Measurements from ENCODE around the gene IL27RA. TPM values are rescaled to one million over a fixed set of nuclear protein-coding genes. Genes with fewer than 3 reads are reported as not detected.
A peak's percentile ranks its signal among the peaks of the same experiment; 100 is the strongest.

The IL27RA gene
- total RNA-seq, 4 donors from 2014 or later = 3.0 to 5.5 (median 4.5) TPM

GRCh38 chr19:14078411-14078810 is 46.8 kb downstream of the IL27RA start:
- no peak for DNase-seq (ENCODE audit: extremely low spot score)
- intact Hi-C loops (cut with DNase I) = loop anchor here (10.0 kb wide), 1 partner anchor 294 kb away; no protein-coding TSS in a partner anchor

GRCh38 chr19:14080887-14081796 is 49.6 kb downstream of the IL27RA start:
- Histone ChIP-seq H3K36me3 (no peaks in the 10 kb centered on the region), H3K4me3 (peak overlapping the region; percentile 73 to 91 (median 85)), H3K27me3 (no peaks in the 10 kb centered on the region), H3K4me1 (peaks cover 22 to 33% (median 27%) of the 10 kb centered on the region in 4 donors), H3K27ac (replicated peaks in 1 of 4) (peak overlapping the region; percentile 88 to 97 (median 92)), H3K9me3 (no peaks in the 10 kb centered on the region)
- peak; percentile 93 to 95 for TF ChIP-seq POLR2AphosphoS5 (IDR thresholded peaks at IDR 0.05)
- peak; percentile 49 for TF ChIP-seq POLR2A (IDR thresholded peaks at IDR 0.05; ENCODE audit: low read depth)
- TF ChIP-seq CTCF (IDR thresholded peaks at IDR 0.05) = peak in 1 of 3 experiments; percentile 30
- no peak for TF ChIP-seq EP300 (IDR thresholded peaks at IDR 0.05)
- peak; percentile 100 for DNase-seq (ENCODE audit: extremely low spot score)
- WGBS = under 1% methylated on average over 46 of the region's 50 CpGs
- intact Hi-C loops (cut with DNase I) = no loop called here

More at GRCh38 chr19:14078411-14078810, 46.8 kb downstream of the IL27RA start:
- Histone ChIP-seq H3K27me3 (no peaks in the 10 kb centered on the region), H3K27ac (replicated peaks in 1 of 4) (no peak overlapping the region), H3K4me1 (peaks cover 30 to 56% (median 48%) of the 10 kb centered on the region in 4 donors), H3K4me3 (no peak overlapping the region), H3K36me3 (no peaks in the 10 kb centered on the region), H3K9me3 (no peaks in the 10 kb centered on the region)
- TF ChIP-seq EP300 (IDR thresholded peaks at IDR 0.05) (no peak), POLR2AphosphoS5 (IDR thresholded peaks at IDR 0.05) (no peak), CTCF (IDR thresholded peaks at IDR 0.05) (no peak), POLR2A (IDR thresholded peaks at IDR 0.05; ENCODE audit: low read depth) (no peak)
- WGBS = 71% methylated on average over 2 of the region's 2 CpGs

GRCh38 chr19:14081797-14082674 is 50.5 kb downstream of the IL27RA start:
- peaks cover 0 to 5% (median 2%) of the 10 kb centered on the region in 4 donors for H3K36me3 ChIP-seq
- TF ChIP-seq POLR2A (IDR thresholded peaks at IDR 0.05; ENCODE audit: low read depth) (no peak), CTCF (IDR thresholded peaks at IDR 0.05) (no peak), POLR2AphosphoS5 (IDR thresholded peaks at IDR 0.05) (no peak)
- DNase-seq (ENCODE audit: extremely low spot score) = no peak

GRCh38 chr19:14082675-14082960 is 51.1 kb downstream of the IL27RA start:
- Histone ChIP-seq H3K4me1 (peaks cover 21 to 38% (median 27%) of the 10 kb centered on the region in 4 donors), H3K4me3 (peak overlapping the region in 2 of 4 donors; percentile 88 to 91), H3K9me3 (no peaks in the 10 kb centered on the region), H3K27ac (replicated peaks in 1 of 4) (peak overlapping the region; percentile 88 to 97 (median 92)), H3K36me3 (peaks cover 0 to 10% (median 5%) of the 10 kb centered on the region in 4 donors), H3K27me3 (no peaks in the 10 kb centered on the region)
- TF ChIP-seq POLR2AphosphoS5 (IDR thresholded peaks at IDR 0.05) (no peak), EP300 (IDR thresholded peaks at IDR 0.05) (no peak), CTCF (IDR thresholded peaks at IDR 0.05) (no peak), POLR2A (IDR thresholded peaks at IDR 0.05; ENCODE audit: low read depth) (no peak)
- intact Hi-C loops (cut with DNase I) = no loop called here
- WGBS = 0% methylated on average over 1 of the region's 1 CpG
- DNase-seq (ENCODE audit: extremely low spot score) = no peak

More at GRCh38 chr19:14081797-14082674, 50.5 kb downstream of the IL27RA start:
- no peaks in the 10 kb centered on the region for H3K9me3 ChIP-seq
- peaks cover 21 to 32% (median 27%) of the 10 kb centered on the region in 4 donors for H3K4me1 ChIP-seq
- no peaks in the 10 kb centered on the region for H3K27me3 ChIP-seq
- peak overlapping the region; percentile 88 to 97 (median 92) for H3K27ac ChIP-seq (replicated peaks in 1 of 4)
- intact Hi-C loops (cut with DNase I) = no loop called here
- WGBS = 45% methylated on average over 12 of the region's 24 CpGs
- H3K4me3 ChIP-seq = peak overlapping the region; percentile 73 to 91 (median 85)

Measured in esophagus muscularis mucosa (tissue), 4 donors.